Osteocyte (in vitro differentiated cells): Measurements from ENCODE around the gene IGSF21. TPM values are rescaled to one million over a fixed set of nuclear protein-coding genes. Genes with fewer than 3 reads are reported as not detected.

Source experiments
- DNase-seq: peaks from one replicate; pipeline ENCODE4 v3.0.0; 2021; ENCODE audit warnings: mixed read lengths; ENCODE audit not compliant: unreplicated experiment; ENCODE audit errors: extremely low spot score
- H3K27ac Mint-ChIP-seq: one replicate; pipeline ENCODE4 v1.8.0; 2021; ENCODE audit warnings: mild to moderate bottlenecking, mixed read lengths; ENCODE audit not compliant: unreplicated experiment
- H3K27me3 Mint-ChIP-seq: one replicate; pipeline ENCODE4 v1.8.0; 2021; ENCODE audit warnings: mixed read lengths; ENCODE audit not compliant: unreplicated experiment
- H3K36me3 Mint-ChIP-seq: one replicate; pipeline ENCODE4 v1.8.0; 2021; ENCODE audit warnings: mixed read lengths; ENCODE audit not compliant: unreplicated experiment
- H3K4me1 Mint-ChIP-seq: one replicate; pipeline ENCODE4 v1.8.0; 2021; ENCODE audit warnings: mixed read lengths; ENCODE audit not compliant: unreplicated experiment
- H3K4me3 Mint-ChIP-seq: one replicate; pipeline ENCODE4 v1.8.0; 2021; ENCODE audit warnings: mild to moderate bottlenecking, moderate library complexity, mixed read lengths; ENCODE audit not compliant: unreplicated experiment
- H3K9me3 Mint-ChIP-seq: one replicate; pipeline ENCODE4 v1.8.0; 2021; ENCODE audit warnings: mixed read lengths; ENCODE audit not compliant: unreplicated experiment
- total RNA-seq: library from RNA; stranded (reverse); gene quantifications from 2 replicates; pipeline ENCODE4 v1.2.1, GENCODE V29; 2021
- TF ChIP-seq, protein P1 (sequence below): fragments of 200-600 bp; sonication (generic); IDR thresholded peaks from 2 replicates; pipeline ENCODE4 v1.5.0; 2021; ENCODE audit warnings: antibody characterized with exemption, mild to moderate bottlenecking, moderate library complexity

Gene IGSF21
- total RNA-seq, 1 donor from 2014 or later: not detected

GRCh38 chr1:18333220-18333619, 225.6 kb downstream of the IGSF21 start:
- no peaks in the 10 kb centered on the region for H3K36me3 Mint-ChIP-seq
- H3K4me3 Mint-ChIP-seq: no peak overlapping the region
- DNase-seq: no peak
- no peaks in the 10 kb centered on the region for H3K4me1 Mint-ChIP-seq
- H3K9me3 Mint-ChIP-seq: peaks cover 11% of the 10 kb centered on the region
- H3K27me3 Mint-ChIP-seq: no peaks in the 10 kb centered on the region
- TF ChIP-seq, protein P1, sequence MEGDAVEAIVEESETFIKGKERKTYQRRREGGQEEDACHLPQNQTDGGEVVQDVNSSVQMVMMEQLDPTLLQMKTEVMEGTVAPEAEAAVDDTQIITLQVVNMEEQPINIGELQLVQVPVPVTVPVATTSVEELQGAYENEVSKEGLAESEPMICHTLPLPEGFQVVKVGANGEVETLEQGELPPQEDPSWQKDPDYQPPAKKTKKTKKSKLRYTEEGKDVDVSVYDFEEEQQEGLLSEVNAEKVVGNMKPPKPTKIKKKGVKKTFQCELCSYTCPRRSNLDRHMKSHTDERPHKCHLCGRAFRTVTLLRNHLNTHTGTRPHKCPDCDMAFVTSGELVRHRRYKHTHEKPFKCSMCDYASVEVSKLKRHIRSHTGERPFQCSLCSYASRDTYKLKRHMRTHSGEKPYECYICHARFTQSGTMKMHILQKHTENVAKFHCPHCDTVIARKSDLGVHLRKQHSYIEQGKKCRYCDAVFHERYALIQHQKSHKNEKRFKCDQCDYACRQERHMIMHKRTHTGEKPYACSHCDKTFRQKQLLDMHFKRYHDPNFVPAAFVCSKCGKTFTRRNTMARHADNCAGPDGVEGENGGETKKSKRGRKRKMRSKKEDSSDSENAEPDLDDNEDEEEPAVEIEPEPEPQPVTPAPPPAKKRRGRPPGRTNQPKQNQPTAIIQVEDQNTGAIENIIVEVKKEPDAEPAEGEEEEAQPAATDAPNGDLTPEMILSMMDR: no peak
- no peak overlapping the region for H3K27ac Mint-ChIP-seq

GRCh38 chr1:18336801-18337200, 229.2 kb downstream of the IGSF21 start:
- Mint-ChIP-seq H3K4me3 (no peak overlapping the region), H3K4me1 (no peaks in the 10 kb centered on the region), H3K36me3 (no peaks in the 10 kb centered on the region), H3K9me3 (peaks cover 5% of the 10 kb centered on the region), H3K27ac (no peak overlapping the region), H3K27me3 (no peaks in the 10 kb centered on the region)
- DNase-seq: no peak
- TF ChIP-seq, protein P1: no peak

DNA sequence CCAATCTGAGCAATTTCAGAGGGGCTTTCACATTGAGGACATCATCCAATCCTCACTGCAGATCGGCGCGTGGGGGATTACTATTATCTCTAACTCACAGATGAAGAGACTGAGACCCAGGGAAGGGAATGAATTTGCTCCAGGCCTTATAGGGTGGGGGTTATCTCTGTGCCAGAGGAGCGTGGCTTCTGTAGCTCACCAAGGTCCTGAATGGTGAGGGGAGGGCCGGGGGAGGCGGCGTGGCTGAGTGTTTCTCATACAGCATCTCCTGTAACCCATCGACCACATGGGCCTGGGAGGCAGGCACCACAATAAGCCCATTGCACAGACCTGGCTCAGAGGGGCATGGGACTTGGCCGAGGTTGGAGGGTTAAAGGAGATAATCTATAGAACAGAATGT, 230.2 kb downstream of the IGSF21 start:
- H3K4me1 Mint-ChIP-seq: no peaks in the 10 kb centered on the region
- H3K27ac Mint-ChIP-seq: no peak overlapping the region
- no peaks in the 10 kb centered on the region for H3K27me3 Mint-ChIP-seq
- H3K9me3 Mint-ChIP-seq: peaks cover 1% of the 10 kb centered on the region
- no peak overlapping the region for H3K4me3 Mint-ChIP-seq
- no peaks in the 10 kb centered on the region for H3K36me3 Mint-ChIP-seq
- no peak for DNase-seq
- TF ChIP-seq, protein P1: no peak

DNA sequence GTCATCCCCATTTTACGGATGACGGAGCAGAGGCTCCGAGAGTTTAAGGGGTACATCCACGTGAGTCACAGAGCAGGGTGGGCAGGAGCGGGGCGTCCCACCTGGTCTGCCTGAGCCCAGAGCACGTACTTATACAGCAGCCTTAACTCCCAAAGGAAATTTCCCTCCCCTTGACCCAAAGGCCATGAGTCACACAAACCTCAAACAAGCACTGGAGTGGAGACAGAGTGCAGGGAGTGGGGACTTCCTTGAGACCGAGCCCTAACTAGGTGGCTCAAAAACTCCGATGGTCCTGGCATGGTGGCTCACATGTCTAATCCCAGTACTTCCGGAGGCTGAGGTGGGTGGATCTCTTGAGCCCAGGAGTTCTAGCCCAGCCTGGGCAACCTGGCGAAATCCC, 231.6 kb downstream of the IGSF21 start:
- Mint-ChIP-seq H3K4me3 (no peak overlapping the region), H3K27ac (no peak overlapping the region), H3K27me3 (no peaks in the 10 kb centered on the region), H3K9me3 (no peaks in the 10 kb centered on the region), H3K36me3 (no peaks in the 10 kb centered on the region), H3K4me1 (no peaks in the 10 kb centered on the region)
- TF ChIP-seq, protein P1: no peak
- DNase-seq: no peak

- Mint-ChIP-seq H3K36me3 (no peaks in the 10 kb centered on the region), H3K4me3 (no peak overlapping the region), H3K27ac (no peak overlapping the region), H3K9me3 (no peaks in the 10 kb centered on the region), H3K4me1 (no peaks in the 10 kb centered on the region), H3K27me3 (no peaks in the 10 kb centered on the region)
- TF ChIP-seq, protein P1: no peak
- DNase-seq: no peak
These were observed 232.7 kb downstream of the IGSF21 start for GRCh38 chr1:18340158-18340764.
